ENCODE measurements around the gene LYZ.
A peak's percentile ranks its signal among the peaks of the same experiment; 100 is the strongest.

Gene LYZ

GRCh38 chr12:69354556-69355187 is 6.5 kb downstream of the LYZ start:
- no peak for DNase-seq (ENCODE audit: low read depth, low spot score)
- Histone ChIP-seq H3K4me3 (no peak overlapping the region), H3K27ac (no peak overlapping the region), H3K36me3 (ENCODE audit: insufficient read depth, low read length) (no peaks in the 10 kb centered on the region), H3K9me3 (ENCODE audit: low read depth, low read length) (no peaks in the 10 kb centered on the region), H3K9ac (ENCODE audit: insufficient read length) (no peak overlapping the region)
- TF ChIP-seq FOXP2 (optimal IDR thresholded peaks at IDR 0.05; ENCODE audit: control extremely low read depth, extremely low read length, insufficient read depth) (no peak), EZH2 (IDR thresholded peaks at IDR 0.05) (no peak), POLR2AphosphoS5 (IDR thresholded peaks at IDR 0.05; ENCODE audit: borderline replicate concordance, low read depth, low read length) (no peak)

DNA sequence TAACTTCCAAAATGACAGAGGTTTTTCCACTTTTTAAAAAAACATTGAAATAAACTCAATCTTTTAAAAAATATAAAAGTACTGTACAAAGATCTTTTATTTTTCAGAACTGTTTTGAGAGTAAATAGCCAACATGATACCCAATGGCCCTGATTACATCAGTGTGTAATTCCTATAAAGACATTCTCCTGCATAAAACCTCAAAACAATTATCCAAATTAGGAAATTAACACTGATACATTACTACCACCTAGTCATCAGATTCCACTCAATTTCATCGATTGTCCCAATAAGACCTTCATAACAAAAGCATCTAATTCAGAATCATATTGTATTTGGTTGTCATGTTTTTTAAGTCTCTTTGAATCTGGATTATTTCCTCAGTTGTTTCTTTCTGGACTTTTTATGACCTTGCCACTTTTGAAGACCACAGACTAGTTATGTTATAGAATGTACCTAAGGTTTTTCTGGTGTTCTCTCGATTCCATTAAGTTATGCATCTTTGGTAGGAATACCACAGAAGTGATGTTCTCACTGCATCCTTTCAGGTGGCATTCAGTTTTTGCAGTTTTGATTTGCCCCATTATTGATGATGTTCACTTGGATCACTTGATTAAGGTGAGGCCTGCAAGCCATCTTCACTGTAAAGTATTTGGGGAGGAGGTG is 7.3 kb downstream of the LYZ start:
- no peak overlapping the region for H3K9ac ChIP-seq (ENCODE audit: insufficient read length)
- H3K4me3 ChIP-seq = no peak overlapping the region
- no peak overlapping the region for H3K27ac ChIP-seq
- DNase-seq (ENCODE audit: low read depth, low spot score) = no peak
- no peak for TF ChIP-seq EZH2 (IDR thresholded peaks at IDR 0.05)
- no peak for TF ChIP-seq POLR2AphosphoS5 (IDR thresholded peaks at IDR 0.05; ENCODE audit: borderline replicate concordance, low read depth, low read length)
- no peak for TF ChIP-seq FOXP2 (optimal IDR thresholded peaks at IDR 0.05; ENCODE audit: control extremely low read depth, extremely low read length, insufficient read depth)
- H3K36me3 ChIP-seq (ENCODE audit: insufficient read depth, low read length) = no peaks in the 10 kb centered on the region
- no peaks in the 10 kb centered on the region for H3K9me3 ChIP-seq (ENCODE audit: low read depth, low read length)

DNA sequence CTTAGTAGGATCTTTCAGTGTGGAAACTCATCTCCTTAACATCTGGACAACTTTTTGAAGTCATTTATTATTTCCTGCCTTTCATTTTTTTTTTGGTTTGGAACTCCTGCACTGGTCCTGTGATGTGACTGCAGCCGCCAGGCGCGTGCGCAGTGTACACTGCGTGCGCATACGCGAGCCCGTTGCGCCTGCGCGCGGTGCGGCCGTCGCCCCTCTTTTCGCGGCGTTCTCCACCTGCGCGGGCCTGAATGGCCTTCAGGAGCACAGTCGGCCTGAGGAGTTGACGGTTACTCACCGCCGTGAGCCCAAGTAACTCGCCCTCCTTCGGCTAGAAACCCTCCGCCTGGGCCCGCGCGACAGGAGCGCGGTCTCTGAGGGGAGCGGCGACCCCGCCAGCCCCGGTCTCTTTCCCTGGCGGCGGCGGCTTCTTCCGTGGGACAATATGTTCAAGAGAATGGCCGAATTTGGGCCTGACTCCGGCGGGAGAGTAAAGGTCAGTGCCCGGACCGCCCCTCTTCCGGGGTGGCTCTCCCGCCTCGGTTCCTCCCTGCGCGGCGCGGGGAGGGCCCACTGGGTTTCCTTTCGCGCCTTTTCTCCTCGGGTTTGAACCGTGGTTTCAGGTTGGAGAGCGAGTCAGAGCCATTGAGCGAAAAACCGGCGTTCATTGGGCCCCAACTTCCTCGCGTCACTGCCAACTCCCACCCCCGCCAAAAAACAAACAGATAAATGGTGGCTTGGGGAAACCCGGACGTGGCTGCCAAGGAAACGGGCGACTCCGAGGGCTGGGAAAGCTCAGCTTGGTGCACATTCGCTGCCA is 11.6 kb downstream of the LYZ start, which contains the start of gene YEATS4:
YEATS4 (plus strand) TSS at position 213 of the 817 bp plus-strand sequence; CDS start at position 443, 230 bp downstream.
- H3K4me3 ChIP-seq = peak within 1 kb of the TSS; percentile 88
- H3K27ac ChIP-seq = peak within 1 kb of the TSS; percentile 93
- TF ChIP-seq POLR2AphosphoS5 (IDR thresholded peaks at IDR 0.05; ENCODE audit: borderline replicate concordance, low read depth, low read length) (peak; percentile 90), EZH2 (IDR thresholded peaks at IDR 0.05) (no peak), FOXP2 (optimal IDR thresholded peaks at IDR 0.05; ENCODE audit: control extremely low read depth, extremely low read length, insufficient read depth) (peak; percentile 64)
- H3K9ac ChIP-seq (ENCODE audit: insufficient read length) = peak within 1 kb of the TSS; percentile 97
- peaks cover 27% of the 10 kb centered on the region for H3K36me3 ChIP-seq (ENCODE audit: insufficient read depth, low read length)
- peak; percentile 68 for DNase-seq (ENCODE audit: low read depth, low spot score)
- H3K9me3 ChIP-seq (ENCODE audit: low read depth, low read length) = no peaks in the 10 kb centered on the region

DNA sequence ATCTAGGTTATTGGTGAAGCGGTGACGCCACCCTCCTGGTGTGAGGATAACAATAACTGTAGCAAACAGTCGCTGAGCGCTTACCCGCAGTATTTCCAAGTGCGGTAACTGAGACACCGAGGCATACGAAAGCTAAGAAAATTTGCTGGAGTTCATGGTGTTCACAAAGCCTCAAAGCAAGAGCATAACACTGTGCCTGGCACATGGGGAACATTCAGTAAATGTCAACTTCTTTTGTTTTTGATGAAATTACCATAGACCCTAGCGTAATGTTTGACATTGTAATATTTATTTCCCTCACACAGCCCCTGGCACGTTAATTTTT is 12.1 kb downstream of the LYZ start:
- peak overlapping the region; percentile 93 for H3K27ac ChIP-seq
- TF ChIP-seq EZH2 (IDR thresholded peaks at IDR 0.05) = no peak
- no peak for TF ChIP-seq FOXP2 (optimal IDR thresholded peaks at IDR 0.05; ENCODE audit: control extremely low read depth, extremely low read length, insufficient read depth)
- TF ChIP-seq POLR2AphosphoS5 (IDR thresholded peaks at IDR 0.05; ENCODE audit: borderline replicate concordance, low read depth, low read length) = no peak
- DNase-seq (ENCODE audit: low read depth, low spot score) = no peak
- H3K36me3 ChIP-seq (ENCODE audit: insufficient read depth, low read length) = peaks cover 29% of the 10 kb centered on the region
- H3K9me3 ChIP-seq (ENCODE audit: low read depth, low read length) = no peaks in the 10 kb centered on the region
- peak overlapping the region; percentile 97 for H3K9ac ChIP-seq (ENCODE audit: insufficient read length)
- H3K4me3 ChIP-seq = peak overlapping the region; percentile 88

- TF ChIP-seq EZH2 (IDR thresholded peaks at IDR 0.05) = no peak
- TF ChIP-seq FOXP2 (optimal IDR thresholded peaks at IDR 0.05; ENCODE audit: control extremely low read depth, extremely low read length, insufficient read depth) = no peak
- no peak for TF ChIP-seq POLR2AphosphoS5 (IDR thresholded peaks at IDR 0.05; ENCODE audit: borderline replicate concordance, low read depth, low read length)
- no peak for DNase-seq (ENCODE audit: low read depth, low spot score)
- H3K27ac ChIP-seq = no peak overlapping the region
- no peaks in the 10 kb centered on the region for H3K9me3 ChIP-seq (ENCODE audit: low read depth, low read length)
- H3K9ac ChIP-seq (ENCODE audit: insufficient read length) = no peak overlapping the region
- peaks cover 86% of the 10 kb centered on the region for H3K36me3 ChIP-seq (ENCODE audit: insufficient read depth, low read length)
- H3K4me3 ChIP-seq = no peak overlapping the region
Measured at GRCh38 chr12:69366796-69367195, 18.6 kb downstream of the LYZ start.

GRCh38 chr12:69368171-69368570 is 20.0 kb downstream of the LYZ start:
- peaks cover 87% of the 10 kb centered on the region for H3K36me3 ChIP-seq (ENCODE audit: insufficient read depth, low read length)
- H3K9me3 ChIP-seq (ENCODE audit: low read depth, low read length) = 0 out of 2 replicates have a peak, but pooled peaks cover 3% of the 10 kb centered on the region
- H3K27ac ChIP-seq = 0 out of 2 replicates have a peak overlapping the region, but pooled peaks have one; percentile 12
- no peak for DNase-seq (ENCODE audit: low read depth, low spot score)
- H3K4me3 ChIP-seq = no peak overlapping the region
- no peak for TF ChIP-seq FOXP2 (optimal IDR thresholded peaks at IDR 0.05; ENCODE audit: control extremely low read depth, extremely low read length, insufficient read depth)
- no peak for TF ChIP-seq EZH2 (IDR thresholded peaks at IDR 0.05)
- no peak for TF ChIP-seq POLR2AphosphoS5 (IDR thresholded peaks at IDR 0.05; ENCODE audit: borderline replicate concordance, low read depth, low read length)
- H3K9ac ChIP-seq (ENCODE audit: insufficient read length) = no peak overlapping the region

DNA sequence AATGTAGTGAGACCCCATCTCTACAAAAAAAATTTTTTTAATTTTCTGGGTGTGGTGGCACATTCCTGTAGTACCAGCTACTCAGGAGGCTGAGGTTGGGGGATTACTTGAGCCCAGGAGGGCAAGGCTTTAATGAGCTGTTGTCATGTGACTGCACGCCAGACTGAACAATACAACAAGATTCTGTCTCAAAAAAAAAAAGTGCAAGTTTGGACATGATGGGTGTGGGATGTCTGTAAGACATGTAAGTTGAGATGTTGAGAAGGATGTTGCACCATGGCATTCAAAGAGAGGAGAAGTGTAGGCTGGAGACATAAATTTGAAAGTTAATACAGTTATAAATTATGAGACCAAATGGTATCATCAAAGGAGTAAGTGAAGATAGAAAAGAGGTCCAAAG is 34.9 kb downstream of the LYZ start:
- H3K27ac ChIP-seq = no peak overlapping the region
- TF ChIP-seq EZH2 (IDR thresholded peaks at IDR 0.05) = no peak
- no peak for TF ChIP-seq FOXP2 (optimal IDR thresholded peaks at IDR 0.05; ENCODE audit: control extremely low read depth, extremely low read length, insufficient read depth)
- TF ChIP-seq POLR2AphosphoS5 (IDR thresholded peaks at IDR 0.05; ENCODE audit: borderline replicate concordance, low read depth, low read length) = no peak
- H3K9ac ChIP-seq (ENCODE audit: insufficient read length) = no peak overlapping the region
- no peak for DNase-seq (ENCODE audit: low read depth, low spot score)
- H3K4me3 ChIP-seq = no peak overlapping the region
- no peaks in the 10 kb centered on the region for H3K9me3 ChIP-seq (ENCODE audit: low read depth, low read length)
- peaks cover 29% of the 10 kb centered on the region for H3K36me3 ChIP-seq (ENCODE audit: insufficient read depth, low read length)

- peak overlapping the region; percentile 29 for H3K27ac ChIP-seq
- DNase-seq (ENCODE audit: low read depth, low spot score) = no peak
- no peak for TF ChIP-seq EZH2 (IDR thresholded peaks at IDR 0.05)
- no peak for TF ChIP-seq POLR2AphosphoS5 (IDR thresholded peaks at IDR 0.05; ENCODE audit: borderline replicate concordance, low read depth, low read length)
- TF ChIP-seq FOXP2 (optimal IDR thresholded peaks at IDR 0.05; ENCODE audit: control extremely low read depth, extremely low read length, insufficient read depth) = no peak
Measured at GRCh38 chr12:69385038-69385437, 36.9 kb downstream of the LYZ start.

More at GRCh38 chr12:69385038-69385437, 36.9 kb downstream of the LYZ start:
- Histone ChIP-seq H3K9ac (ENCODE audit: insufficient read length) (no peak overlapping the region), H3K36me3 (ENCODE audit: insufficient read depth, low read length) (peaks cover 18% of the 10 kb centered on the region), H3K4me3 (no peak overlapping the region), H3K9me3 (ENCODE audit: low read depth, low read length) (no peaks in the 10 kb centered on the region)
